Measurements from ENCODE around the gene LRRC53.

Gene LRRC53

GRCh38 chr1:74429580-74429979, 82.8 kb downstream of the LRRC53 start:
- DNase-seq: no peak

DNA sequence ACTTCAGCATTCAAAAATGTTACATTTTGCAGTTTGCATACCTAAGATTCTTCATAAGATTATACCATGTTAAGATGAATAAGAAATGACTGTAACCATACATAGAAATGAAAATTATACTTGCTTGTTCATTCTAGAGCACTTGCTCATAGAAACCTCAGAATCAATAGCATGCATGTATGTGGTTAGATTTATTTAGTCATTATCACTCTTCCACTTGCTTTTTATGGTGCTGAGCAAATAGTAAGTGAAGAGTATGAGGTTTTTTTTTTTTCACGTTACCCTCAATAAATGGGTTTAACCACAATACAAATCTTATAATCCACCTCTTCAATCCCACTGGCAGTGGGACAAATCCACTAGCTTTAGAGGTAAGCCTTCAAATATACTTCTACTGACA, 84.7 kb downstream of the LRRC53 start:
- DNase-seq: no peak

DNA sequence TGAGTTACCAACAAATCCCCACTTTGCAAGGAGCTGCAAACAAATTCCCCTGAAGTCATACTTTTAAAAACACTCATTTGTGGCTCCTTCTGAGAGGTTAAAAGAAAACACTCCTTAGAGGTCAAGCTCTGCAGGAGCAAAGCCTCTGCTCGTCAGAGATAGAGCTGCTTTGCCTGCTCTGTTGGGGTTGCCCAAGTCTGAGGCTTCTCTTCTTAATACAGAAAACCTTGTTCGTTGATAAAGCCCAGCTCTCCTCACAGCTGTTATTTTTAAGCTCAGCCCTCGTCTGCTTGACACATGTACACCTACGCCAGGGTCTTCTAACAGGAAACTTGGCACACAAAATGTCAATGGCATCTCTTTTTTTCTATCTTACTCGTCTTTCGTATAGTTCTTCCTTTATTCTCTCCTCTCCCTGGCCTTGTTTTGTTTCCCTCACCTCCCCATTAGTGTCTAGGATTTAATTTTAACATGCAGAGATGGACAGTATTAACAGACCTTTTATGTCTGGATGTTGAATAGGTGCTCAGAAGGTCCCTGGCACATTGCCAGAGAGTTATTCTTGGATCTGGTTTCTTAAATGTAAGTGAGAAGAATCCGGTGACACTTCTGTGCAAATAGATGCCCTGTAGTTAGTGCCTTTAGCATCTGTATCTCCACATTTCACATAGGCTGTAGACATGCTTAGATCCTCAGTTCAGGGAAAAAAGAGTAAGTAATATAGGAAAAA, 86.0 kb downstream of the LRRC53 start:
- DNase-seq: no peak

- no peak for DNase-seq
Measured at GRCh38 chr1:74425676-74426075, 86.7 kb downstream of the LRRC53 start.

DNA sequence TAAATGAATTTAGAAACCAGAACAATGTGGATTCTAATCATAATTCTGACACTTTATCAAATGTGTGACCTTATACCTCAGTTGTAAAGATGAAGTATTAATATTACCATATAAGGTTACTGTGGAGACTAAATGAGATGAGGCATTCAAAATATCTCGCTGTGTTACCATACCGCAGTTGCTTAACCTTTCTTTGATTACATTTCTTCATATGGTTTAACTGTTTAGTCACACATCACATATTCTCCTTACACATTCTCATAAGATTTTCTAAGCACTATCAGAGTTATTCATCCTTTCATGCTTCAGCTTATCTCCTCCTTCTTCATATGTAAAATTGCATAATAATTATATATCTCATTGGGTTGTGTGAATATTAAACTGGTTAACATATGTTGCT, 88.9 kb downstream of the LRRC53 start:
- no peak for DNase-seq

DNA sequence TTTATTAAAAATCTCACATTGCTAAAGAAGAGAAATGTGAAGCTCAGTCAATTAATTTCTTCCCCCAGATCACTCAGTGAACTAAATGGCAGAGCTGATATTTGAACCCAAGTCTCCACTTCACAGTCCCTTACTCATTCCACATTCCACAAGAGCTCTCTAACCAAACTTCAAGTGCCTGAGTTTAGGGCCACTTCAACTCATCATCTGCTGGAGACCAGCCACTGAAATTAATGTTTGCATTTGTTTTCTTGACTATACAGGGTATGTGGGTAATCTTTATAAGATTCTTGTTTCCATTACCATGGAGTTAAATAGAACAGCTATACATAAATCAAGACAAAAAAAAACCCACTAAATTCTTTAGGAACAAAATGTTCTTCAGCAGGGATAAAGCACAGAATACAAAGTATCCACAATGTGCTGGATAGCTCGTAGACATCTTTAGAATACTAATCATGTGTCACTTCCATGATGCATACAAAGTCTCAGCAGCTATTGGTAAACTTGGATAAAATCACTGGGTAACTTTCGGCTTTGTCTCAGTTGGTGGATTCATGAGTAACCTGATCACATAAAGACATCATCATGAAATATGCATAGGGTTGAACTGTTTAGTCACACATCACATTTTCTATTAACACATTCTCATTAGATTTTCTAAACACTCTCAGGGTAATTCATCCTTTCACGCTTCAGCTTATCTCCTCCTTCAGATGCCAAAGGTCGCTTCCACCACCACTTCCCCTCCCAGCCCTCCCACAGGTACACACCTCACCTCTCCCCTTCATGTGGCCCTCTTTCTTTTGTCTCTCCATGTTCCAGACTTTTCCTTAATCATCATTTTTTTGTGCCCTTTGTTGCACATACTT, 89.8 kb downstream of the LRRC53 start:
- no peak for DNase-seq

- no peak for DNase-seq
Measured at GRCh38 chr1:74420467-74420866, 91.9 kb downstream of the LRRC53 start.

All from activated CD4-positive, alpha-beta T cell treated with anti-CD3 and anti-CD28 coated beads, Interleukin-2, Interleukin-6, amounts not matched to agents 100 ng/mL and 50 ng/mL, durations not matched to agents 16 hours and 8 hours (primary cell).